GM12892 (cell line): ENCODE data around the gene RNFT2.

ENCODE experiments used
- POLR2A ChIP-seq: IDR thresholded peaks from 2 replicates; pipeline ENCODE4 v1.6.1; 2011; ENCODE audit warnings: low read depth, low read length, control low read depth
- POLR2AphosphoS5 ChIP-seq: IDR thresholded peaks from 2 replicates; pipeline ENCODE4 v1.6.1; 2011; ENCODE audit warnings: low read depth, low read length, control low read depth

- TF ChIP-seq POLR2AphosphoS5, result no peak
- TF ChIP-seq POLR2A, result no peak
These were observed 105.0 kb downstream of the RNFT2 start for GRCh38 chr12:116843085-116843484.
